ENCODE measurements around the gene YPEL1.
"Not testable (repeated sequence)": the region's sequence is repeated elsewhere in the genome, so short reads cannot be mapped to it uniquely, and the experiment has no call there.

- not testable (repeated sequence) for TF ChIP-seq POLR2A (IDR thresholded peaks at IDR 0.05)
- TF ChIP-seq, protein P1, sequence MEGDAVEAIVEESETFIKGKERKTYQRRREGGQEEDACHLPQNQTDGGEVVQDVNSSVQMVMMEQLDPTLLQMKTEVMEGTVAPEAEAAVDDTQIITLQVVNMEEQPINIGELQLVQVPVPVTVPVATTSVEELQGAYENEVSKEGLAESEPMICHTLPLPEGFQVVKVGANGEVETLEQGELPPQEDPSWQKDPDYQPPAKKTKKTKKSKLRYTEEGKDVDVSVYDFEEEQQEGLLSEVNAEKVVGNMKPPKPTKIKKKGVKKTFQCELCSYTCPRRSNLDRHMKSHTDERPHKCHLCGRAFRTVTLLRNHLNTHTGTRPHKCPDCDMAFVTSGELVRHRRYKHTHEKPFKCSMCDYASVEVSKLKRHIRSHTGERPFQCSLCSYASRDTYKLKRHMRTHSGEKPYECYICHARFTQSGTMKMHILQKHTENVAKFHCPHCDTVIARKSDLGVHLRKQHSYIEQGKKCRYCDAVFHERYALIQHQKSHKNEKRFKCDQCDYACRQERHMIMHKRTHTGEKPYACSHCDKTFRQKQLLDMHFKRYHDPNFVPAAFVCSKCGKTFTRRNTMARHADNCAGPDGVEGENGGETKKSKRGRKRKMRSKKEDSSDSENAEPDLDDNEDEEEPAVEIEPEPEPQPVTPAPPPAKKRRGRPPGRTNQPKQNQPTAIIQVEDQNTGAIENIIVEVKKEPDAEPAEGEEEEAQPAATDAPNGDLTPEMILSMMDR (IDR thresholded peaks at IDR 0.05): not testable (repeated sequence)
Measured at GRCh38 chr22:21720191-21720859, 15.3 kb downstream of the YPEL1 start.

Data from esophagus squamous epithelium (tissue), 4 donors.